Stimulated activated naive B cell treated with anti-CD40 and anti-IgM and Interleukin-4, amounts not matched to agents 10 μg/mL and 1 μg/mL and 100 μg/mL, for 72 hours (primary cell): ENCODE results near the gene MYO15B.

Experiments used
- ATAC-seq, 2 donors: fragments of 150-1000 bp; cut with Tn5 transposase; replicated peaks; 2 replicates each; pipeline ENCODE4 v1.10.0; 2021; ENCODE audit warnings: moderate library complexity in 1 of 2
- DNase-seq: peaks from one replicate; pipeline ENCODE4 v3.0.0; 2021
- H3K27ac Mint-ChIP-seq: one replicate; pipeline ENCODE4 v1.8.0; 2022; ENCODE audit warnings: mild to moderate bottlenecking, mixed read lengths
- H3K27me3 Mint-ChIP-seq, 2 donors: one replicate each; pipeline ENCODE4 v1.8.0; 2022; ENCODE audit warnings: mixed read lengths in 2 of 2
- H3K36me3 Mint-ChIP-seq, 2 donors: one replicate each; pipeline ENCODE4 v1.8.0; 2022; ENCODE audit warnings: mixed read lengths in 2 of 2, mild to moderate bottlenecking in 1 of 2
- H3K4me1 Mint-ChIP-seq, 2 donors: one replicate each; pipeline ENCODE4 v1.8.0; 2022; ENCODE audit warnings: mixed read lengths in 2 of 2, mild to moderate bottlenecking in 1 of 2
- H3K4me3 Mint-ChIP-seq, 2 donors: one replicate each; pipeline ENCODE4 v1.8.0; 2022; ENCODE audit warnings: mild to moderate bottlenecking in 2 of 2, mixed read lengths in 2 of 2, moderate library complexity in 1 of 2
- H3K9me3 Mint-ChIP-seq, 2 donors: one replicate each; pipeline ENCODE4 v1.8.0; 2022; ENCODE audit warnings: mixed read lengths in 2 of 2, mild to moderate bottlenecking in 1 of 2

The MYO15B gene

GRCh38 chr17:75587675-75588595, at the start of gene MYO15B:
TSS of gene MYO15B (plus strand) at chr17:75587800. CDS start at chr17:75588058, 258 bp downstream.
- ATAC-seq (peak; percentile 69 to 71), DNase-seq (peak; percentile 78)
- Mint-ChIP-seq H3K27me3 (no peaks in the 10 kb centered on the region), H3K9me3 (no peaks in the 10 kb centered on the region), H3K27ac (peak within 1 kb of the TSS; percentile 94), H3K36me3 (peaks cover 0 to 5% of the 10 kb centered on the region in 2 donors), H3K4me3 (peak within 1 kb of the TSS; percentile 86 to 90), H3K4me1 (peaks cover 8 to 28% of the 10 kb centered on the region in 2 donors)

- DNase-seq (no peak), ATAC-seq (no peak)
- Mint-ChIP-seq H3K9me3 (no peaks in the 10 kb centered on the region), H3K27me3 (no peaks in the 10 kb centered on the region), H3K27ac (no peak overlapping the region), H3K4me3 (no peak overlapping the region), H3K4me1 (peaks cover 4 to 9% of the 10 kb centered on the region in 2 donors), H3K36me3 (no peaks in the 10 kb centered on the region)
Observed at GRCh38 chr17:75539967-75540729, 47.5 kb upstream of the MYO15B start.

- DNase-seq (no peak), ATAC-seq (no peak)
- Mint-ChIP-seq H3K36me3 (no peaks in the 10 kb centered on the region), H3K4me1 (peaks cover 0 to under 1% of the 10 kb centered on the region in 2 donors), H3K27me3 (no peaks in the 10 kb centered on the region), H3K27ac (no peak overlapping the region), H3K4me3 (no peak overlapping the region), H3K9me3 (no peaks in the 10 kb centered on the region)
Observed at GRCh38 chr17:75540923-75541503, 46.6 kb upstream of the MYO15B start.

- H3K27me3 Mint-ChIP-seq = no peaks in the 10 kb centered on the region
- no peaks in the 10 kb centered on the region for H3K9me3 Mint-ChIP-seq
Observed at GRCh38 chr17:75542229-75542628, 45.4 kb upstream of the MYO15B start.

GRCh38 chr17:75542728-75543336, 44.8 kb upstream of the MYO15B start:
- Mint-ChIP-seq H3K36me3 (no peaks in the 10 kb centered on the region), H3K27me3 (no peaks in the 10 kb centered on the region), H3K4me3 (no peak overlapping the region), H3K9me3 (no peaks in the 10 kb centered on the region), H3K4me1 (no peaks in the 10 kb centered on the region), H3K27ac (no peak overlapping the region)
- ATAC-seq (no peak), DNase-seq (no peak)

More at GRCh38 chr17:75542229-75542628, 45.4 kb upstream of the MYO15B start:
- ATAC-seq = no peak
- H3K36me3 Mint-ChIP-seq = no peaks in the 10 kb centered on the region
- H3K4me3 Mint-ChIP-seq = no peak overlapping the region
- H3K4me1 Mint-ChIP-seq = no peaks in the 10 kb centered on the region
- no peak overlapping the region for H3K27ac Mint-ChIP-seq
- DNase-seq = no peak

- Mint-ChIP-seq H3K27me3 (no peaks in the 10 kb centered on the region), H3K4me1 (no peaks in the 10 kb centered on the region), H3K36me3 (no peaks in the 10 kb centered on the region), H3K4me3 (no peak overlapping the region), H3K9me3 (no peaks in the 10 kb centered on the region), H3K27ac (no peak overlapping the region)
- ATAC-seq (no peak), DNase-seq (no peak)
Observed at GRCh38 chr17:75544250-75544649, 43.4 kb upstream of the MYO15B start.

GRCh38 chr17:75546181-75546580, 41.4 kb upstream of the MYO15B start:
- Mint-ChIP-seq H3K27ac (no peak overlapping the region), H3K9me3 (no peaks in the 10 kb centered on the region), H3K4me1 (no peaks in the 10 kb centered on the region), H3K36me3 (no peaks in the 10 kb centered on the region), H3K4me3 (no peak overlapping the region), H3K27me3 (no peaks in the 10 kb centered on the region)
- no peak for ATAC-seq
- no peak for DNase-seq

GRCh38 chr17:75547091-75547490, 40.5 kb upstream of the MYO15B start:
- Mint-ChIP-seq H3K9me3 (no peaks in the 10 kb centered on the region), H3K27me3 (no peaks in the 10 kb centered on the region), H3K27ac (no peak overlapping the region), H3K4me3 (no peak overlapping the region), H3K36me3 (no peaks in the 10 kb centered on the region), H3K4me1 (no peaks in the 10 kb centered on the region)
- ATAC-seq (no peak), DNase-seq (no peak)

GRCh38 chr17:75548813-75549212, 38.8 kb upstream of the MYO15B start:
- Mint-ChIP-seq H3K27ac (no peak overlapping the region), H3K27me3 (no peaks in the 10 kb centered on the region), H3K9me3 (no peaks in the 10 kb centered on the region), H3K4me3 (no peak overlapping the region), H3K4me1 (no peaks in the 10 kb centered on the region), H3K36me3 (no peaks in the 10 kb centered on the region)
- ATAC-seq = no peak
- DNase-seq = no peak

- H3K4me1 Mint-ChIP-seq = no peaks in the 10 kb centered on the region
- no peak overlapping the region for H3K27ac Mint-ChIP-seq
- H3K4me3 Mint-ChIP-seq = no peak overlapping the region
- no peak for ATAC-seq
- no peak for DNase-seq
- H3K27me3 Mint-ChIP-seq = no peaks in the 10 kb centered on the region
- no peaks in the 10 kb centered on the region for H3K36me3 Mint-ChIP-seq
- no peaks in the 10 kb centered on the region for H3K9me3 Mint-ChIP-seq
Observed at GRCh38 chr17:75549246-75550138, 38.1 kb upstream of the MYO15B start.

- no peaks in the 10 kb centered on the region for H3K9me3 Mint-ChIP-seq
- no peak overlapping the region for H3K27ac Mint-ChIP-seq
- H3K27me3 Mint-ChIP-seq = no peaks in the 10 kb centered on the region
- H3K4me1 Mint-ChIP-seq = no peaks in the 10 kb centered on the region
- H3K4me3 Mint-ChIP-seq = no peak overlapping the region
- no peaks in the 10 kb centered on the region for H3K36me3 Mint-ChIP-seq
- DNase-seq (no peak), ATAC-seq (no peak)
Observed at GRCh38 chr17:75550139-75550465, 37.5 kb upstream of the MYO15B start.

- H3K27ac Mint-ChIP-seq = no peak overlapping the region
- H3K4me3 Mint-ChIP-seq = no peak overlapping the region
- no peaks in the 10 kb centered on the region for H3K27me3 Mint-ChIP-seq
- no peaks in the 10 kb centered on the region for H3K36me3 Mint-ChIP-seq
- no peaks in the 10 kb centered on the region for H3K9me3 Mint-ChIP-seq
- ATAC-seq (no peak), DNase-seq (no peak)
- H3K4me1 Mint-ChIP-seq = no peaks in the 10 kb centered on the region
Observed at GRCh38 chr17:75551266-75551665, 36.3 kb upstream of the MYO15B start.

GRCh38 chr17:75552425-75553294, 34.9 kb upstream of the MYO15B start:
- ATAC-seq = no peak
- Mint-ChIP-seq H3K4me3 (no peak overlapping the region), H3K27ac (no peak overlapping the region), H3K4me1 (no peaks in the 10 kb centered on the region), H3K36me3 (no peaks in the 10 kb centered on the region), H3K9me3 (no peaks in the 10 kb centered on the region), H3K27me3 (no peaks in the 10 kb centered on the region)
- DNase-seq = no peak
